CD4-positive, alpha-beta T cell treated with Interleukin-15 for 4 hours (primary cell): ENCODE measurements around the gene CAMTA1.

Experiments
- DNase-seq: peaks from one replicate; pipeline ENCODE4 v3.0.0-alpha.2; 2020; ENCODE audit warnings: low spot score

The CAMTA1 gene

DNA sequence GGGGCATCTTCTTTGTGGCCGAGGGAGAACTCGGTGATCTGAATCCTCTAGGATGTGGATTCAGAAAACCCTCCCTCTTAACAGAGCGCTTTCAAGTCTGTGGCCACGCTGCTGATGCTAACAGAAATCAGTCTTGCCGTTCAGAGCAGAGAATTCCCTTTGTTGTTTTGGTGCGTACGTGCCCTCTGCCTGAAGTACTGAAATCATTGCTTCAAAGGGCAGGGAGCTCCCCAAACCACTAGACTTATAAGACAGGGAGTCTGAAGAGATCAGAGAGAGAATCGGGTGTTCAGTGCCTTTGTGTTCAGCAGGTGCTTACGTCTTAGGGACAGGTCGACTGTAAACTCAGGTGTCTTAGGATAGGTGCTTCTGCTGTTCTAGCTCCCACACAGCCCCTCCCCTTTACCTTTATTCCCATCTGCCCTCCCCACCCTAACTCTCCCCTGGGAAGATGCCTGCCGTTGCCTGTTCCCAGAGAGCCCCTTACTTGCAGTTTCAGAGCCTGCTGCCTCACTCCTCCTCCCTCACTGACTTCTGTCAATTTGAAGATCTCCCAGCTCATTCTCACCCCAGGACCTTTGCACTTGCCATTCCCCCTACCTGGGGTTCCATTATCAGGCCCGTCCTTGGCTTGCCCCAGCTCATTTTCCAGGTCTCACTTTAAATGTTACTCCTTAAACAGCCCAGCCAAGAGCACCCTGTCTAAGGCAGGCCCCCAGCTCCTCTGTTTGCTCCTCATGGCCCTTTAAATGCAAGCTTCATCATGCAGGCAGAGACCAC is 143.0 kb downstream of the CAMTA1 start:
- DNase-seq = no peak

DNA sequence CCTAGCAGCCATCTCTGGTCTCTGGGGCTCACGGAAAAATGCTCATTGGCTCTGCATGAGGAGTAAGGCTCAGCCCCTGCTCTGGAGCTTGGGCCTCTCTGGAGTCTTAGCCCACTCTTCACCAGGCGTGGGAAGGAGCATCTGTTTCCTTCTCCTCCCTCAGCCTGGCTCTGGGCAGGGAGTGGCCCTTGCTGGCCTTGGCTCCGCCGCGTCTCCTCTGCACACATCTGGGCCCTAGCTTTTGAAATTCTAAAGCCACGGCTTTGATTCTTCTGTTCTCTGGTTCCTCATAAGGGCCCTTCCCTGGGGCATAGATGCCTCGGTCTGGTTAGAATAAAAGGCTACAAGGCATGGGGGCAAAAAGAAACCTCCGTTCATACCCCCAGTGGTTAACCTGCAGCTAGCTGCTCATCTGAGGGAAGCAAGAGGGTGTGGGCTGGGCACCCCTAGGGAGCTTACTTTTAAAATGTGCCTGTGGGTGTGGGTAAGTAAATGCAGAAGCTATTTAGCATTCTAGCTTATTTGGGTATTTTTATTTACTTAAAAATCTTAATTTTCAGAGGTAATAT is 145.6 kb downstream of the CAMTA1 start:
- DNase-seq = no peak

DNA sequence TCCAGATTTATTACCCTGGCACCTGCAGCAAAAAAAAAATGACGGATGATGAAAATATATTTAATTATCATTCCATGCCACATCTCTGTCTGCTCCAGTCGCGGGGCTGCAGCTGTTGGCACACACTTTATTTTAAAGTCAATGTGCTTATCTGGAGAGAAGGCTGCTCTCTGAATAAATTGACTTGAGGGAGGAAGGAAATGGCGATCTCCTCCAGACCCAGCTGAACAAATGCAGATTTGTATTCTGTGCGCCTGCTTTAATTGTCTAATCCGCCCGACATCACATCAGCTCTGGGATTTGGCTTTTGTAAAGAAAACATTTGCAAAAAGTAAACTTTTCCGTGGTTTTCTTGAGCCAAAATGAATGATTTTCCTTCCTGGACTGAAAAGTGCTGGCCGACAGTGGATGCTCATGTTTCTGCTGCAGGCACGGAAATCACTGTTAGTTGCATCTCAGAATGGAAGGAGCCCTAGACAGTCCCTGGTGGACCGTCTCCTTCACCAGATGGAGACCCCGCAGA is 150.2 kb downstream of the CAMTA1 start:
- DNase-seq = no peak

DNA sequence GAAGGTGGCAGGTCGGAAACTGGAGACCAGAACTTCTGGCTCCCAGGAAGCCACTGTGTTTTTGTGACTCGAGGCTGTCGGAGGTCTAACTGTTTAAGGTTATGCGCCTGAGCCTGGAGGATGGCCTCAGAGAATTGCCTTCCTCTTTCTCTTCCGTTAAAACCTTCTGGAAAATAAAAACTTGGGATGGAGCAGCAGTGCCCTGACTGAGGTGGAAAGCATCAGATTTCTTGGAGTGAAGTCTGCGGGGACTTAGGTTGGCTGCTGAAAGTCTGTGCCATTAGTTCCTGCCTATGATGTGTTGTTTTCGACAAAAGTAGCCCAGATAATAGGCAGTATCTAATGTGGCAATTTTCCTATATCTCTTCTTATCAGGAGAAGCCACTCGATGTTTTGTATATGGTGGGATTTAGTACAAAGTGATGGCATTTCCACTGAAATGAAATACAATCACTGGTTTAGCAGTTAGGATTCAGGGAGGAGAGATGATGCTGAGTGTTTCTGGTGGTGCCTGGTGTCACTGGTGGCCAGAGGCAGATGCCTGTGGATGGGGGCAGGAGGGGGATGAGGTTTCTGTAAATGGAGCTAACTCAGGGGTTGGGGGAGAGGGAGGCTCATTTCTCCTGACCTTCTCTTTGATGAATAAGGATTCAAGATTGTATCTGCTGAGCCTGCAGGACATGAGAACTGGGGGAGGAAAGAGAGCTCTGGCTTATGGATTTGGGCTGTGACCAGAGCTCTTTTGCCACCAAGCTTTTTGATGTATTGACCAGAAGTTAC is 150.8 kb downstream of the CAMTA1 start:
- DNase-seq = no peak

DNA sequence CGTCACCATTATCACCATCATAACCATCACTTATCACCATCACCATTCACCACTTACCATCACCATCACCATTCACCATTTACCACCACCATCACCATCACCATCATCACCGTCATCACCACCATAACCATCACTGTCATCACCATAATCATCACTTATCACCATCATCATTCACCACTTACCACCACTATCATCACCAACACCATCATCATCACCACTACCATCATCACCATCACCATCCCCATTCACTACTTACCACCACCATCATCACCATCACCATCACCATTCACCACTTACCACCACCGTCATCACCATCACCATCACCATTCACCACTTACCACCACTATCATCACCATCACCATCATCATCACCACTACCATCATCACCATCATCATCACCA is 151.8 kb downstream of the CAMTA1 start:
- no peak for DNase-seq

DNA sequence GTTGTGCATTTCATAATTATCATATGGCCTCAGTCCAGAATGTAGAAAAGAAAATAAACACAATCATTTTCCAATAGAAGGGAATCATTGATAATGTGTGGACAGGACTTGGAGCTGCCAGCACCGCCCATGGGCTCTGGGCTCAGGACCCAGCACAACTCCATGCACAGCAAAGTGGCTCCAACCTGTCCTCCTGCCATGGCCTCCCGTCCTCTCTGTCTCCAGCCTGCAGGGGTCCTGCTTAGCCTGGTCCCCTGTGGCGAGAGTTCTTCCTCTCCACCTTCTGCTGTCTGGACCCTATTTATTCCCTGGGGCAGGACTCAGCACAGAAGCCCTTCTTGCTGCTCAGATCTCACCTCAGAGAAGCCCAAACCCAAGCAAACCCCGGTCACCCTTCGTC is 154.1 kb downstream of the CAMTA1 start:
- no peak for DNase-seq

DNA sequence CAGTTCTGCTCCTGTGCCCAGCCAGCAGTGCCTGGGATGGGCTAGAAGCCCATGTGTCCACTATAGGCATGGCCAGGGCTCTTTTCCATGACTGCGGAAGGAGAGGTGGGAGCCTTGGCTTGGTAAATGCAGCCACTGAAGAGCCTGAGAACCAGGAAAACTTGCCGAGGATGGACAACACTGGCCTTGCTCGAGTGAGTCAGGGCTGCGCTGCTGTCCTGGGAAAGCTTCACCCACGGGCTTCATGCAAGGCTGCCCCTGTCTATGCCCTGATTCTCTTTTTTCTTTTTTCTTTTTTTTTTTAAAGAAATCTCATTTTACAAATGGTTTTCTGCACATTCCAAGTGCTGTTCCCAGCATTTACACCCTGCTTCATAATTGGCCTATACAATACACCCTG is 156.5 kb downstream of the CAMTA1 start:
- no peak for DNase-seq

DNA sequence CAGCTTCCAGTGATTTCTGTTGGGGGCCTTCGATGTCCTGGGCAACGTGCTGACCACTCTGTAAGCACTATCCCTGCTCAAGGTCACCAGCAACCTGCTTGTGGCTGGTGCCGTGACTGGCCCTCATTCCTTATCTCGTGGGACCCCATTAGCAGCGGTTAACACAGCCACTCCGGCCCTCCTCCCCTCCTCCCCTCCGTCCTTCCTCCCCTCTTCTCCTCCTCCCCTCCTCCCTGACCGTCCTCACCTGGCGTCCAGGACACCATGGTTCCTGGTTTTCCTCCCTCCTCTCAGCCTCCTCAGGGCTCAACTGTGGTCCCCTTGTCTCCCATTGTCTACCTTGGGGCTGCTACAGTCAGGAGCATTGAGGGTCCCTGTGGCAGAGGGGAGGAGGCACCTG is 157.7 kb downstream of the CAMTA1 start:
- no peak for DNase-seq

DNA sequence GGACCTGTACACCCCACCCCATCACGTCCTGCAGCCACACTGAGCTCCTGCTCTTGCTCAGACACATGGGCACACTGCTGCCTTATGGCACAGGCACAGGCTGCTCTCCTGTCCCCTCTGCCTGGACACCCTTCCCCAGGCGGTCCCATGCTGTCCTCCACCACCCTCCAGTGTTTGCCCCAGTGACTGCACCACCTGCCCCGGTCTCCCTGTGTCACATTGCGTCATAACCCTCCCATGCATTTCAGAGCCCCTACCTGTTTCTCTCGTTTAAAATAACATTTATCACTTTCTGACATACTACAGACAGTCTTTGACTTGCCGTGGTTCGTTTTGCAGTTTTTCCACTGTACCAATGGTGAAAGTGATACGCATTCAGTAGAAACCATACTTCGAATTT is 159.2 kb downstream of the CAMTA1 start:
- DNase-seq = no peak

DNA sequence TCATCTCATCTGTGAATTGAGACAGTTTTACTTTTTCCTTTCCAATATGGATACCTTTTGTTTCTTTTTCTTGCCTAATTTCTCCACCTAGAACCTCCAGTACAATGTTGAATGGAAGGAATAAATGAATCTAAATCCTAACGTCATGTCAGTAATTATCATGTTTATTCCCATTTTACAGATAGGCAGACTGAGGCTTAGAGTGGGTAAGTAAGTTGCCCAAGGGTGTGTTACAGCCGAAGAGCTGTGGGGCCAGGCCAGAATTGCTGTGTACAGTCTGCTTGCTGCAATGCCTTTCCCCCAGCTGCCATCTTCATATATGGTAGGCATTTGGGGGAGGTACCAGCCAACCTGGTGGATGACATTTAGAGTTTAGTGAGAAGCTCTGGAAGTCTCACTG is 162.7 kb downstream of the CAMTA1 start:
- no peak for DNase-seq

DNA sequence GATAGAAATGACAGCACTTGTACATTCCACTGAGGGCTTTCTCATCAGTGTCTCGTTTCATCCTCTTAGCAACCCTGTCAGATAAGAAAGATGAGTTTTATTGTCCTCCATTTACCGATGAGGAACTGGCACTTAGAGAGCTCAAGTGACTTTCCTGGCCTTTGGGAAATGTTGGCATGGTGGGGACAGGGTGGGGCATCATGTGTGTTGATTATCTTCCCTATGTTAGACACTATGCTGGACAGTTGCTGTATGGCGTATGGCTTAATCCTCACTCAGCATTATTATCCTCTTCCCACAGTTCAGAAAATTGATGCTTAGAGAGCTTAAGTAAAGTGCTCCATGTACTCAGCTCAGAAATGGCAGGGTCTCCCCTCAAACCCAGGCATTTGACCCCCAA is 163.2 kb downstream of the CAMTA1 start:
- DNase-seq = no peak

DNA sequence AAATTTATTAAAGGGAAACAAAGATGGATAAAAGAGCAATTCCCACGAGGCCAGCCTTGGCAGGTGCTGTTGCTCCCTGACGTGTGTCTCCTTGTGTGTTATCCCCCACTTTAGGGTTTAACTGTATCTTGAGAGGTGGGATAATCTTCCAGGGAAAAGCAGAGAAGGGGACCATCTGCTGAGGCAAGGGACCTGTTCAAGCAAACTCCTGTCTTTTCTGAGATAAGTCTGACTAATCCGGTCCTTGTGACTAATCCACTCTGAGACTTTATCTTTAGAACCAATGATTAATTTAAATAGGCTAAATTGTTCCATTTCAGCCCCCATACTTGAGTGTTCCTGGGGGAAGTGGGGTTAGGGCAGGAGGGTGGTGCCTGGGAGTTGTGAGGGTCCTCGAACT is 163.6 kb downstream of the CAMTA1 start:
- DNase-seq = no peak

DNA sequence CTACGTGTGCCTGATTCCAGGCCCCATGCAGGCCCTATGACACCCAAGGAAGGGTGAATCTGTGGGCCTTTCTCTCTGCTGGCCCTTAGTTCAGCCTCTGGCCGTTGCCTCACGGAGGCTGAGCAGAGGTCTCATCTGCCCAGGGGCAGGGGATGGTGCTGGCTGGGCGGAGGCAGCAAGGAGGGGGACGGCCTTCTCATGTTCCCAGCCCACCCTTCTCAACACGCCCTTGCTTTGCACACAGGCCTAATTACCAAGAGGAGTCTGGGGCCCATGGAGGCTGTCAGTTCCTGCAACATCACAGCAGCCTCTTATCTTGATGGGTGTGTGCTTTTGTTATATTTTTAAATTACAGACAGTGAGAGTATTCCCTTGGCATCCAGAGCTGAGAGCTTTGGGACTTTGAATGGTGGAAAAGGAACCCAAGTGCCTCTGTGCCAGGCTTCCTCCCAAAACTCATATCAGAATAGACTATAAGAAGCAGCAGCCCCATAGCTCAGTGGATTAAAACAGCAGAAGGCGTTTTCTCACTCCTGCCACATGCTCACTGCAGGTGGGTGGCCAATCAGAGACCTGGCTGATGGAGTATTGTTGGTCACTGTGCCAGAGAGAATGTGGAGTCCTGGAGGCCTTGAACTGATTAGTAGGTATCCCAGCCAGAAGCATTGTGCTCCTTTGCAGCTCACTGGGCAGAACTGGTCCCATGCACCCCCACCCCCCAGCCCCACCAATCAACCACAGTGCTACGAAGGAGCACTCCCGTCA is 164.9 kb downstream of the CAMTA1 start:
- no peak for DNase-seq

DNA sequence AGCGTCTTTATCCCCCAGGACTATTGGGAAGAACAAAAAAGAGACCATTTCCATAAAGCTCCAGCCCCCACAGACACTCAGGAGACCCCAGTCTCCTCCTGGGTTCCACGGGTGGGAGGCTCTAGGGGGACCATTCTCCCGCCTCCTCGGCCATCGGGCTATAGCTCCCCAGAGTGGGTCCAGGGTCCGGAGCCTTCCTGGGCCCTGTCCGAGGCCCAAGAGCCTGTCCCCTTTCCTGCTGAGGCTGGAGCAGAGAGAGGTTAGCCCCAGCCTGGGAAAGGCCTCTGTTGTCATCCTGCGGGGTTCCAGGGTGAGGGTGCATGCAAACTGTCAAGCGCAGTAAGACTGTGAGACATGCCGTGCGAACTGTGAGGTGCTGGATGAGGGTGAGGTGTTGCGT is 166.3 kb downstream of the CAMTA1 start:
- DNase-seq = no peak

DNA sequence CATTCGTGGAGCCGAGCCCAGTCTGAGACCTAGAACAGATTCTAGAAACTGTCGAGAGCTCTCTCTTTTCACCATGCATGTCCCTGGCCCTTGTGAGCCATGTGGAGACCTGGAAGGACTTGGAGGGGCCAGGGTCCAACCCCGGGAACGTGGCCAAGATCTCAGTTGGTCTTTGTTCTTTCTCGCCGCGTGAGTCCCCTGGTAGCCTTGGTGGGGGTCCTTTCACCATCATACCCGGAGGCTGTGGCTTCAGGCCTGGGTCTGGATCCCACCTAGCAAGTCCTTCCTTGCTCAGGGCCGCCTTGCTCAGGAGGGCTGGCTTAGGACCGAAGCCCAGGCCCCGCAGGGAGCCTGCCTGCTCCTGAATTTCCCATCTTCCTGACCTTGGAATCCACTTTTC is 168.0 kb downstream of the CAMTA1 start:
- DNase-seq = no peak

DNA sequence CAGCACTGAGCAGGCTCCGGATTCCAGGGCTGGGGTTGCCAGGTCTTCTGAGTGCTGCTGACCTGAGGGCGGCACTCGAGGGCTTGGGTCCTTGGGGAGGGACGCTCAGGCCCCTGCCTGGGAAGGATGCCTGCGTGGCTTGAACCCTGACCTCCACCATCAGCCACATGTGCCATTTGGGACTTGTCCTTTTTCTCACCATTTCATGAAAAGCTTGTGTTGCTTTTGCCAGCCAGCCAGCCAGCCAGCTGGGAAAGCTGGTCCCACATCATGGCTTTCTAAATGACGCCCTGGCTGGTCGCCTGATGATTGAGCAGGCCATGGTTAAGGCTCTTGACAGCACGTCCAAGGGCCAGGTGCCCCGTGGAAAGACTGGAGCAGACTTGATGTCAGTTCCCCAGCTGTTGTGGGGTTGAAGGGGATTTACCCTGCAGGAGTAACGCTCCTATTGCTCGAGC is 168.7 kb downstream of the CAMTA1 start:
- DNase-seq = no peak

DNA sequence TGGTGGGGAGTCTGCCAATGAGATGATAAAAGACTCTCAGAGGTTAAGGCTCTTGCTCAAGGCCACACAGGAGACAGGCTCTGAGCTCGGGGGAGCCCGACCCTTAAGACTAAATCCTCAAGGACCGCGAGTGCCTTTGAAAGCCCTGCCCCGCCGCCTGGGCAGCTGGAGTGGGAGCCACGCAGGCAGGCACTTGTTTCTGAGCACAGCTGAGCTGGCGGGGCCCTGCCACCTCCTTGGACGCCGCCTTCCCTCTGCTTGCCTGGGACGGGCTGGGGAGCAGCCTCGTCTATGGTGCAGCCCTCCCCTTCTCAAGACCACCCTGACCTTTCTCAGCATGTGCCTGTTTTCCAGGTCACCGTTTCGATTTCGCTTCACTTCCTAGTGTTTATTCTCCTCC is 169.3 kb downstream of the CAMTA1 start:
- DNase-seq = no peak

DNA sequence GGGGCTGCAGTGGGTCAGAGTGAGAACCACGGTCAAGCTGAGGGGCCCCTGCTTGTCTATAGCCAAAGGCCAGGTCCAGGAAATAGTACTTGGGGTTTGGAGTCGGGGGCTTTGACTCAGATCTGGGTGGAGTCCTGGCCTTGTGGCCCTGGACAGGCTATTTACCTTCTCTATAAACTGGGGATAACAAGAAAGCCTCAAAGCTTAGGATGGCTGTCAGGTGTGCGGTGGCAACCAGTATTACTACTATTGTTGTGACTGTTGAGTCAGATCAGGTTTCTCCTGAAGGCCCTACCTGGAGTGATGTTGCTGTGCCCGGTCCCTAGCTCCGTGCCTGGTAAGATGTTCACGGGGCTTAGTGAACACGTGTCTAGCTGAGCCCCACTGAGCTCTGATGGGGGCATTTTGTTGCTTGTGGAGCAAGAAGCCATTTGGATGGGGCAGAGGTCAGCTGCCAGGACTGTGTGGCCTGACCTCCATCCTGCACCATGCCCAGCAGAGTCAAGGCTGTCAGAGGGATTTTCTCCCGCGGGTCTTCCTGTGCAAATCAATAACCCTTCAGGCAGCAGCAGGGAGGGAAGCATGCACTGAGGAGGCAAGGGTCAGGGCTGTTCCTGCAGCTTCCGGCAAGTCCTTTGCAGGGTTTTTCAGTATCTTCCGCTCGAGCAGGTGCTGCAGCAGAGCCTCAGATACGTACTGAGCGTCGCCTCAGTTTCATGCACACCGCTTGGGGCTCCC is 170.3 kb downstream of the CAMTA1 start:
- DNase-seq = no peak

DNA sequence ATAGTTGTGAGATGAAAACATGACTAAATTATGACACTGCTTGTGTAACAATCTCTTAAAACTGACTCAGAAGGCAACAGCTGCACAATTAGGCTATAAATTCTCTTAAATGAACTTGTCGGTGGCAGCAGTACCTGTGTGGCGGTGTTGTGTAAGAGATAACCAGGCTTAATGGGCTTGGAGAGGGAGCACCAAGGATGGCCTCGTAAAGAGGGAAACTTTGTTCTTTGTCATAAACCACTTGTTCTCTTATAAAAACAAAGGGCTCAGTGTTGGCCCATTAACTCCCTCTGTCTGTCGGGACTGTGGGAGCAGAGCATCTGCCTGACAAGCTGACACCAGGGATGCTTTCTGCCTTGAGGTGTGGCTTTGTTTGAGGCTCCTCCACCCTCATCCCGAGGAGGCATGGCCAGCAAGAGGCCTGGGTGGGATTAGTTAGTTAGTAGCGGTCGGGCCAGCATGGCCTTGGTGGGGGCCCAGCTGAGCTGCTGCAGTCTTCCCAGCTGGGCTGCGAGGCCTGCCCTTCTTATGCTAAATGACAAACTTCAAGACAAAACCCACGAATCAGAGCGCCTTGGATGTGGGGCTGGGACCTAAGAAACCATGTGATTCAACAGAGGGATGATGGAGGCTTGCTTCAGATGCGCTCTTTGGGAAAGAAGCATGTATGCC is 171.4 kb downstream of the CAMTA1 start:
- DNase-seq = no peak

DNA sequence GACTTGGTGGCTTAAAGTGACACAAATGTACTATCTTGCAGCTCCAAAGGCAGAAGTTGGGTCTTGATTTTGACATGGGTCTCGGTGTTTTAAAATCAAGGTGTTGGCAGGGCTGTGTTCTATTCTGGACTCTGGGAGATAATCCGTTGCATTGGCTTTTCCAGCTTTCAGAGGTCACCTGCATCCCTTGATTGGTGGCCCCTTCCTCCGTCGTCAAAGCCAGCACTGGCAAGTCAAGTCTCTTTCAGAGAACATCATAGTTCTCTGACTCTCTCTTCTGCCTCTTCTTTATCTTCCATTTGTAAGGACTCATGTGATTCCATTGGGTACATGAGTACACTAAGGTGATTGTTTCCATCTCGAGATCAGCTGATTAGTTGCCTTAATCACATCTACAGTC is 172.1 kb downstream of the CAMTA1 start:
- no peak for DNase-seq
